ENCODE results near the gene FAM117B.

DNA sequence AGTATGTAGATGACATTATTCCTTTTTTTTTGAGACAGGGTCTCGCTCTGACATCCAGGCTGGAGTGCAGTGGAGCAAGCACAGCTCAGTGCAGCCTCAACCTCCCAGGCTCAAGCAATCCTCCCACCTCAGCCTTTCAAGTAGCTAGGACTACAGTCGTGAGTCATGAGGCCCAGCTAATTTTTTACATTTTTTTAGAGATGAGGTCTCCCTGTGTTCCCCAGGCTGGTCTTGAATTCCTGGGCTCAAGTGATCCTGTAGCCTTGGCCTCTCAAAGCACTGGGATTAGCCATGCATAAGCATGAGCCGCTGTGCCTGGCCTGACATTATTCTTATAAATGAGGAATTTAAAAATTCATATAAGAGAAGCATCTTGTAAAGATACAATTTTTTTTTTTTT lies 86.9 kb downstream of the FAM117B start:
- no peak for TF ChIP-seq CTCF (IDR thresholded peaks at IDR 0.05; ENCODE audit: low read depth, low read length, missing input control)
- no peak for TF ChIP-seq TAF1 (conservative IDR thresholded peaks at IDR 0.05)
